Endothelial cell of umbilical vein (primary cell): ENCODE measurements around the gene ADAT1.

Experiments used
- CTCF ChIP-seq, 2 donors: IDR thresholded peaks; 1 replicate in 1 of 2; 2 replicates in 1 of 2; pipeline ENCODE4 v1.5.1; 2011; ENCODE audit warnings: low read length in 2 of 2, mild to moderate bottlenecking in 2 of 2, moderate library complexity in 2 of 2, control low read depth in 1 of 2, inconsistent platforms in 1 of 2, low read depth in 1 of 2; ENCODE audit not compliant: insufficient read depth in 1 of 2; ENCODE audit errors: extremely low read depth in 1 of 2
- EZH2 ChIP-seq: IDR thresholded peaks from 2 replicates; pipeline ENCODE4 v1.6.1; 2012; ENCODE audit warnings: borderline replicate concordance, low read depth, mild to moderate bottlenecking, moderate library complexity, low read length, inconsistent platforms; ENCODE audit not compliant: severe bottlenecking
- FOS ChIP-seq: IDR thresholded peaks from 2 replicates; pipeline ENCODE4 v1.6.1; 2011; ENCODE audit warnings: mild to moderate bottlenecking, low read length, moderate library complexity, borderline replicate concordance; ENCODE audit not compliant: insufficient read depth
- JUN ChIP-seq: IDR thresholded peaks from 2 replicates; pipeline ENCODE4 v1.6.1; 2011; ENCODE audit warnings: borderline replicate concordance, low read depth; ENCODE audit not compliant: insufficient read length, insufficient read depth
- MAX ChIP-seq: IDR thresholded peaks from 2 replicates; pipeline ENCODE4 v1.6.1; 2011; ENCODE audit not compliant: insufficient read depth, insufficient read length
- MYC ChIP-seq: IDR thresholded peaks from one replicate; pipeline ENCODE4 v1.6.1; 2011; ENCODE audit warnings: mild to moderate bottlenecking, low read depth, low read length
- POLR2A ChIP-seq: IDR thresholded peaks from 2 replicates; pipeline ENCODE4 v1.6.1; 2012; ENCODE audit warnings: low read depth, mild to moderate bottlenecking, control low read depth, low read length
- POLR2AphosphoS5 ChIP-seq: IDR thresholded peaks from 2 replicates; pipeline ENCODE4 v1.6.1; 2012; ENCODE audit warnings: low read depth, mild to moderate bottlenecking, control low read depth, low read length, moderate library complexity; ENCODE audit not compliant: insufficient read depth

- TF ChIP-seq CTCF (IDR thresholded peaks at IDR 0.05; ENCODE audit: extremely low read depth in 1 of 2, insufficient read depth in 1 of 2, low read depth in 1 of 2, low read length in 2 of 2) (no peak), POLR2AphosphoS5 (no peak), POLR2A (no peak), JUN (no peak), FOS (no peak), EZH2 (no peak), MAX (no peak), MYC (no peak)
Observed at GRCh38 chr16:75620326-75621169, 2.5 kb downstream of the ADAT1 start.
